Smooth muscle cell (in vitro differentiated cells): ENCODE data around the gene SLC25A22. TPM values are rescaled to one million over a fixed set of nuclear protein-coding genes. Genes with fewer than 3 reads are reported as not detected.

Source experiments
- DNase-seq: peaks from one replicate; lab custom pipeline; 2025; ENCODE audit not compliant: unreplicated experiment; lab: John Stamatoyannopoulos, UW
- H2AFZ ChIP-seq: fragments of 200-600 bp; sonication (generic); 2 replicates; pipeline ENCODE4 v1.6.0; 2016; ENCODE audit warnings: antibody characterized with exemption, low read depth, mild to moderate bottlenecking
- H3F3A ChIP-seq: fragments of 200-600 bp; sonication (generic); 2 replicates; pipeline ENCODE4 v1.6.0; 2017; ENCODE audit warnings: antibody characterized with exemption, low read depth
- H3K27ac ChIP-seq: fragments of 200-600 bp; sonication (generic); 2 replicates; pipeline ENCODE4 v1.5.1; 2016; ENCODE audit warnings: low read depth, mild to moderate bottlenecking
- H3K27me3 ChIP-seq: fragments of 200-600 bp; sonication (generic); 2 replicates; pipeline ENCODE4 v1.6.1; 2016; ENCODE audit warnings: low read depth, mild to moderate bottlenecking
- H3K36me3 ChIP-seq: fragments of 200-600 bp; sonication (generic); 2 replicates; pipeline ENCODE4 v1.5.1; 2016; ENCODE audit warnings: low read depth
- H3K4me1 ChIP-seq: fragments of 200-600 bp; sonication (generic); 2 replicates; pipeline ENCODE4 v1.5.1; 2016; ENCODE audit warnings: low read depth
- H3K4me2 ChIP-seq: fragments of 200-600 bp; sonication (generic); 2 replicates; pipeline ENCODE4 v1.6.0; 2016; ENCODE audit warnings: mild to moderate bottlenecking
- H3K4me3 ChIP-seq: fragments of 200-600 bp; sonication (generic); 2 replicates; pipeline ENCODE4 v1.5.1; 2016; ENCODE audit warnings: mild to moderate bottlenecking
- H3K79me2 ChIP-seq: fragments of 200-600 bp; sonication (generic); 2 replicates; pipeline ENCODE4 v1.6.0; 2016; ENCODE audit warnings: low read depth, mild to moderate bottlenecking
- H3K9ac ChIP-seq: fragments of 200-600 bp; sonication (generic); 2 replicates; pipeline ENCODE4 v1.6.0; 2016; ENCODE audit warnings: low read depth
- H3K9me3 ChIP-seq: fragments of 200-600 bp; sonication (generic); replicated peaks from 2 replicates; pipeline ENCODE4 v1.5.1; 2016; ENCODE audit warnings: low read depth
- H4K20me1 ChIP-seq: fragments of 200-600 bp; sonication (generic); 2 replicates; pipeline ENCODE4 v1.6.0; 2016; ENCODE audit warnings: low read depth
- CTCF ChIP-seq: fragments of 200-600 bp; sonication (generic); IDR thresholded peaks from 2 replicates; pipeline ENCODE4 v1.5.1; 2017; ENCODE audit warnings: borderline replicate concordance, mild to moderate bottlenecking, antibody characterized with exemption; ENCODE audit not compliant: insufficient read depth, poor library complexity, severe bottlenecking
- WGBS: methylation state at CpG from one replicate; pipeline ENCODE4 v1.1.7; 2016; ENCODE audit warnings: low lambda C conversion rate; 5-methylcytosine and 5-hydroxymethylcytosine counted together
- polyA plus RNA-seq: library from polyadenylated mRNA; unstranded; fragments of >200 nt; fragmentation: Nextera tagmentation; extraction: Ambion mirVana; gene quantifications from 2 replicates; pipeline ENCODE4 v1.2.1, GENCODE V29; 2016
- total RNA-seq: library from RNA; depleted of rRNA; stranded (reverse); fragments of >200 nt; gene quantifications from 2 replicates; pipeline ENCODE4 v1.2.3, GENCODE V29; 2014

SLC25A22 gene
- total and polyA plus RNA-seq, 2 experiments from 2014 or later = 6.9 to 25.2 TPM

GRCh38 chr11:797296-798092 lies 587 bp downstream of the SLC25A22 start:
- peaks cover 16% of the 10 kb centered on the region for H3K4me1 ChIP-seq
- TF ChIP-seq CTCF = no peak
- H3K27me3 ChIP-seq = no peaks in the 10 kb centered on the region
- peak overlapping the region; percentile 98 for H3K4me2 ChIP-seq
- H3K27ac ChIP-seq = peak overlapping the region; percentile 83
- no peak overlapping the region for H2AFZ ChIP-seq
- H3K4me3 ChIP-seq = peak overlapping the region; percentile 70
- no peaks in the 10 kb centered on the region for H3K79me2 ChIP-seq
- H4K20me1 ChIP-seq = peaks cover 18% of the 10 kb centered on the region
- H3K9ac ChIP-seq = peak overlapping the region; percentile 84
- under 1% methylated on average over 46 of the region's 57 CpGs for WGBS
- no peaks in the 10 kb centered on the region for H3K36me3 ChIP-seq
- H3K9me3 ChIP-seq = no peaks in the 10 kb centered on the region
- DNase-seq = peak; percentile 79
- peaks cover 4% of the 10 kb centered on the region for H3F3A ChIP-seq

GRCh38 chr11:796565-797295 lies 1.4 kb downstream of the SLC25A22 start:
- H3K9ac ChIP-seq = peak overlapping the region; percentile 84
- H2AFZ ChIP-seq = no peak overlapping the region
- no peak for TF ChIP-seq CTCF

GRCh38 chr11:795634-796564 lies 2.2 kb downstream of the SLC25A22 start:
- Histone ChIP-seq H3K27ac (peak overlapping the region; percentile 83), H3K4me3 (peak overlapping the region; percentile 70), H3K9me3 (no peaks in the 10 kb centered on the region), H3K9ac (peak overlapping the region; percentile 84), H3K4me2 (peak overlapping the region; percentile 98), H4K20me1 (peaks cover 18% of the 10 kb centered on the region), H2AFZ (no peak overlapping the region), H3K36me3 (no peaks in the 10 kb centered on the region), H3K27me3 (no peaks in the 10 kb centered on the region), H3F3A (peaks cover 9% of the 10 kb centered on the region), H3K79me2 (no peaks in the 10 kb centered on the region), H3K4me1 (peaks cover 16% of the 10 kb centered on the region)
- 43% methylated on average over 26 of the region's 26 CpGs for WGBS
- TF ChIP-seq CTCF = no peak
- peak; percentile 72 for DNase-seq

More at GRCh38 chr11:796565-797295, 1.4 kb downstream of the SLC25A22 start:
- no peak for DNase-seq
- H3K4me3 ChIP-seq = peak overlapping the region; percentile 70
- H3K9me3 ChIP-seq = no peaks in the 10 kb centered on the region
- H3K4me1 ChIP-seq = peaks cover 16% of the 10 kb centered on the region
- WGBS = 54% methylated on average over 18 of the region's 18 CpGs
- peaks cover 18% of the 10 kb centered on the region for H4K20me1 ChIP-seq
- H3K36me3 ChIP-seq = no peaks in the 10 kb centered on the region
- no peaks in the 10 kb centered on the region for H3K79me2 ChIP-seq
- peak overlapping the region; percentile 98 for H3K4me2 ChIP-seq
- peaks cover 4% of the 10 kb centered on the region for H3F3A ChIP-seq
- H3K27me3 ChIP-seq = no peaks in the 10 kb centered on the region
- peak overlapping the region; percentile 83 for H3K27ac ChIP-seq
